ENCODE measurements around the gene FAM184B.

GRCh38 chr4:17810260-17811077 is 29.0 kb upstream of the FAM184B start, which contains the start of the genes DCAF16 and NCAPG:
- TF ChIP-seq CTCF (IDR thresholded peaks at IDR 0.05) (no peak), ZSCAN20 (CRISPR knock-in tag; IDR thresholded peaks at IDR 0.05) (no peak), USF2 (IDR thresholded peaks at IDR 0.05) (no peak)
